Hematopoietic multipotent progenitor cell treated with erythropoietin and hydrocortisone succinate and interleukin-3 and kit ligand, for 17 days (in vitro differentiated cells): ENCODE results near the gene PHF2.

Experiments used
- DNase-seq: peaks from one replicate; pipeline ENCODE4 v3.0.0-alpha.2; 2015; ENCODE audit warnings: low spot score

PHF2 gene

DNA sequence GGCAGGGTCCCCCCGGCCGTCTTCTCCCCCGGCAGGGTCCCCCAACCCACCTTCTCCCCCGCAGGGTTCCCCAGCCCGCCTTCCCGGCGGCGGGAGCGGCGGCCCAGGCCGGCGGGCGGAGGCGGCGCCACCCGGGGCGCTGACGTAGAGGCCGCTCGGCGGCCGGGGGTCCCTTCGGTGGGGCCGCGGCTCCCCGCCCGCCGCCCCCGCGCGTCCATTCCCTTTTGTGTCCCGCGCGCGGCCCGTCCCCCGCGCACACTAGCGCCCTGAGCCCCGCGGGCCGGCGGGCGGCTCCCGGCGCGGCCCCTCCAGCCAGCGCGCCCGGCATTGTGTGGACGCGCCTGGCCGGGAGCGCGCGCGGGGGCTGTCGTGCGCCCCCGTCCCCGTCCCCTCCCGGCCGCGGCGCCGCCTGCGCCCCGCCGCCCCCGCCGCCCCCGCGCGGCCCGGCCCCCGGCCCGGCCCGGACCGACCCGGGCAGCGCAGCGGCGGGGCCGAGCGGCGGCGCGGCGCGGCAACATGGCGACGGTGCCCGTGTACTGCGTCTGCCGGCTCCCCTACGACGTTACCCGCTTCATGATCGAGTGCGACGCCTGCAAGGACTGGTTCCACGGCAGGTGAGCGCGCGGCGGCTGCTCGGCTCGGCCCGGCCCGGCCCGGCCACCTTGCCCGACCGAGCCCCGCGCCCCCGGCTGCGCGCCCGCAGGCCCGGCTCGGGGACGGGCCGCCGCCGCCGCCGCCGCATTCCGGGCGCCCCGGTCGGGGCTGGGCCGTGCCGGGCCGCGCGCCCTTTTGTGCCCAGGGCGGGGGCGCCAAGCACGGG lies at the start of gene PHF2:
Gene PHF2, plus strand, starts transcription at position 327 of the 820 bp plus-strand sequence. Its CDS starts 190 bp downstream, at position 517.
- DNase-seq = peak; percentile 7

DNA sequence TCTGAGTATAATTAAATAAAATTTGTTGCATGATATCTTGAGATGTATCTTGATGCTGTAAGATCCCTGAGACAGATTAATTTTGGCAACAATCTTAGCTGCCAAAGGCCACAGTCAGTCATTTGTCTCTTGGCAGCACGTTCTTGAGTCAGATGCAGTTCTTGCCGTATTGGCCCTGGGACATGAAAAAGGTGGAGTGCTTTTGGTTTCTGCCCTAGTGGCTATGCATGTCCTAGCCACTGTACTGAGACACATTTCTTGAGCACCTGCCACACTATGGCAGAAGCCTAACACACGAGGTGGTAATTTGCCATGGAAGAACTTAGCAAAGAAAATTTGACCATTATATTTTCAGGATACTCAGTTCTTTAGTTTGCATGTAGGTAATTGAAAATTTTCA lies 45.0 kb upstream of the PHF2 start:
- no peak for DNase-seq

GRCh38 chr9:93532141-93532540 lies 44.2 kb upstream of the PHF2 start:
- DNase-seq = no peak

- DNase-seq = no peak
Measured at GRCh38 chr9:93533863-93534262, 42.5 kb upstream of the PHF2 start.

DNA sequence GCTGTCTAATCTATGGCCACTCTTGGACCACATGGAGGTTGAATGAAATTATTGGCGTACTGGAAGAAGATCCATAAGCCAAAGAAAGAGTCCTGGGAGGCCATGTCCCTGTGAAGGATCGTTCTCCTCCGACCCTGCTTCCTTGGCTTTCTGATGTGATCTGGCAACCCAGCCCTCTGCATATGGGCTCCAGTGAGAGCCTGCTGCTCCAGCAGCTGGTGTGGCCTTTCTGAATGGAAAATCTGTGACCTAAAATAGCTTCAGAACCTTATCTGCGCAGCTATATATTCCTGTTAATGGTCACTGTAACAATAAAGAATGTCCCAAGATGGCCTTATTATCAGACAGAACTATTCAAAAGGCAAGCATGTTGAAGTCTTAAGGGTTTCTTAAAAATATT lies 40.2 kb upstream of the PHF2 start:
- DNase-seq = no peak

GRCh38 chr9:93536874-93537273 lies 39.5 kb upstream of the PHF2 start:
- DNase-seq = no peak

- no peak for DNase-seq
Measured at GRCh38 chr9:93540305-93540704, 36.1 kb upstream of the PHF2 start.

DNA sequence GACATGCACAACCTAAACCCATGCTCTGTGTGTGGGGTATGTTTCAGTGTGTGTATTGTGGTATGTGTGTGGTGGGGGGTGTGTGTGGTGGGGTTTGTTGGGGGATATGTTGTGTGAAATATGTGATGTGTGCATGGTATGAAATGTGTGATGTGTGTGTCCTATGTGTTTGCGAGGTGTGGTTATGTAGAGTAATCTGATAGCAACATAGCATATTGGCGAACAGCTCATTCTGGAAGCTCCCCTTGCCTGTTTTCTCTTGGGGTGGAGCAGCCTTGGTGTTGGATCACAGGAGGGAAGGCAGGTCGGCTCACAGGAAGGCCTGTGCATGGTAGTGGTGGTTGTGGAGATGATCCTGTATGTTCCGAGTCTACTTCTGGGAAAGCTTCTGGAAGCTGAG lies 35.4 kb upstream of the PHF2 start:
- no peak for DNase-seq

DNA sequence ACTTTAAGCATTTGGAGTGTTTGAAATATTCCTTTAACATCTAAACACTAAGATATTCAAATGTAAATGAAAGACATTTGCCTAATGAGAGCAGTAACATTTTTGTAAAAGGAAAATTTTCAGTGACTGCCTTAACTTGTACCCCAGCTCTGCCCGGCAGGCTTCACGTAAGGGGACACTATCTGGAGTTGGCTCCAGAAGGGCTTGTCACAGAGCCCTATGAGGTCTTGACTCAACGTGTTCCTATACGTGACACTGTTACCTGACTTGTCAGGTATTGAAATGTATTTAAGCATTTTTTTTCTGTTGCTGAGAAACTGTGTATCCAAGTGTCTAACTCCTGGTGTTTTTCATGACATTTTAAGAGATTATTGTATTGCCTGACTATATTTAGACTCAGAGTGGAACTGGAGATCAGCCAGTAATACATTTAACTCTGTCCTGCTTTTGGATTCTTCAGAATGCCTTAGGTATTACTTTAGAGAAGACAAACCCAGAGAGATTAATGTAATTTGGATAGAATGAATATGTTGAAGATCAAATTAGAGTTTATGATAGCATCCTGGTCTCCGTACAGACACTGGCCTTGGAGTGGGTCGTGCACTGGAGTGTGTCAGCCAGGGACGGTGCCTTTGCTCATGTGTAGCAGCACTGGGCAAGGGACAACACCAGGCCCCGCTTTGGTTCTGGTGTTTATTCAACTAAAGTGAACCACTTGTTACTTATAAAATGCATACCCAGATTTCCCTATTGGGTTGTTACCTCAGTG lies 34.6 kb upstream of the PHF2 start:
- DNase-seq = no peak

GRCh38 chr9:93543117-93543516 lies 33.3 kb upstream of the PHF2 start:
- DNase-seq = no peak

DNA sequence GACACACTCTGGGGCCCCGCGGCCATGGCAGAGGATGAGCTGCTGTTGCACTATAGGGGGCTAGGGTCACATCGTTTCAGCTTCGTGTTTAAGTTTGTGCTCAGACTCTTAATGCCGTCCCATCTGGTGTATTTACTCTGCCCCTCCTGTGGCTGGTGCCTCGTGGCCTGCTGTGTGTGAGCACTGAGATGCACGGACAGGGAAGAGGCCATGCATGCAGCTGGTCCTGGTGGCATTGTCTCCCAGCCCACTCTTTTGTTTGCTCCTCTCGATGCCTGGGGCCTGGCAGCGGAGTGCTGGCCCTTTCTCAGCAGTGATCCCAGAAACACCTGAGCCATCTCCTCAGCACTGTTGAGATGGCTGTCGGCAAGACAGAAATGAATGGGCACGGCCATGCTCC lies 30.0 kb upstream of the PHF2 start:
- DNase-seq = no peak

- DNase-seq = no peak
Measured at GRCh38 chr9:93549611-93550010, 26.8 kb upstream of the PHF2 start.

DNA sequence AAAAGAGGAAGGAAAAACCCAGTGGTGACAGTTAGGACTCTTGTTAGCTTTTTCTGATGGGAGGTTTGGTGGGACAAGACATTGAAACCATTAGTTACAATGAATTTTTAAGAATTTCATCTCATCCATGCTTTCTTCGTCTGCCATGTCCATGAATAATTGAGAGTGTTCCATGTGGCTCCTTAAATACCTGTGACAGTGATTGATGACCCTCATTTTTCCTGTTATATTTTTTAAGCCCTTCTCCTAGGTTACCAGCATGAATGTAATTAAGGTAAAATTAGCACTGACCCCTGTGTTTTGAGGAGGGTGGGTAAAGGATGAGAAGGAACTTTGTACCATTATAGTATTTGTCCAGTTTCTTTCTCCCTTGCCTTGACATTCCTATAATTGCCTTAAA lies 23.5 kb upstream of the PHF2 start:
- DNase-seq = no peak

DNA sequence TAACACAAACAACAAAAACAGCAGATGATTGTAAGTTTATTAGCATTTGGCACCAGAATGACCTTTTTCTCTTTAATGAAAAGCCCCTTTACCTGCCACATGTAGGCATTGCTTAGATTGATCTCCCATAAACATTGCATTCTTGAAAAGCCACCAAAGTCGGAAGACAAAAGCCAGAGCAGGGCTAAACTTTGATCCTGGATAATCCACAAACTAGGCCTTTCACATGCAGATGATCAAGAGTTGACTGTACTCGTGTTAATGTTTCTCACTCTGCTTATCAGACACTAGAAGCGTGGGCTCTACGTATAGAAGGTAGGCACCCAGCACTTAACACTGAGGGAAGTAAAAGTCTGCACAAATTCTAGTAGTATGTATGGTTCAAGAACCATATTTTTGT lies 21.0 kb upstream of the PHF2 start:
- no peak for DNase-seq

DNA sequence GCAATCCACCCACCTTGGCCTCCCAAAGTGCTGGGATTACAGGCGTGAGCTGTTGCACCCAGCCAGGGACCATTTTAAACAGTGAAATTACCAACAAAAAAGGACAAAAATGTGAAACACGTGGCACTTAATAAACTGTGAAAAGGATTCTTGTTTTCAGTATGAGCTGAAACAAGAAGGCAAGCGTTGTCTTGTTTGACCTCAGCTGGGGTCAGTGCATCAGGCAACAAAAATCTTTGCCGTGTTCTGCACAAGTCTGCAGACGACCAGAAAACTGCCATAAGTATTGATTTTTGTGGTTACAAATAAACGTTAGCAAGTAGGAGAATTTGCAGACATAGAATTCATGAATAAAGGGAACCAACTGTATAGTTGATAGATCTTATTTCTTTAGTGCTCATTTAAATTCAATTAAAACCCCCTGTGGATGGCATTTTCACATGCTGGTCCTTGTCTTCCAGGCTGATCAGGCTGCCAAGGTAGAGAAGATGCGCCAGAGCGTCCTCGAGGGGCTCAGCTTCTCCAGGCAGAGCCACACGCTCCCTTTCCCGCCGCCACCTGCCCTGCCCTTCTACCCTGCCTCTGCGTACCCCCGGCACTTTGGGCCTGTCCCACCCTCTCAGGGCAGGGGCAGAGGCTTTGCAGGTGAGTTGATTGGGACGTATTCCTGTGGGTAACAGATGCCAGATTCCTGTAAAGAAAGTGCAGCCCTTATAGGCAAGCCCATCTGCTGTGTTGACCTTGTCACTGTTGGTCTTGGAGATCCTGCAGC lies 18.8 kb upstream of the PHF2 start:
- DNase-seq = no peak

GRCh38 chr9:93558503-93558902 lies 17.9 kb upstream of the PHF2 start:
- DNase-seq = no peak

DNA sequence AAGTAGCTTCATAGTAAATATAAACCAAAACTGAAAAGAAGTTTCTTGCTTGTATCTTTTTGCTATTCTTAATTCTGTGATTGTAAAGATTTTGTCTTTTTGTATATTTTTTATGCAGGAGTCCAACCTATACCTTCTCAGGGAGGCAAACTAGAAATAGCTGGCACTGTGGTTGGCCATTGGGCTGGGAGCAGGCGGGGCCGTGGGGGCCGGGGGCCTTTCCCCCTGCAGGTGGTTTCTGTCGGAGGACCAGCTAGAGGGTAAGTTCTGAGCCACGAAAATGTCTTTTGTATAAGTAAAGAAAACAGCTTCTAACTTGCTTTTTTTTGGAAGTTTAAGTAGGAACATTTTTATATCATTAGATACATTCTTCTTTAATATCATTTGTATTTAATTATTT lies 15.4 kb upstream of the PHF2 start:
- DNase-seq = no peak

DNA sequence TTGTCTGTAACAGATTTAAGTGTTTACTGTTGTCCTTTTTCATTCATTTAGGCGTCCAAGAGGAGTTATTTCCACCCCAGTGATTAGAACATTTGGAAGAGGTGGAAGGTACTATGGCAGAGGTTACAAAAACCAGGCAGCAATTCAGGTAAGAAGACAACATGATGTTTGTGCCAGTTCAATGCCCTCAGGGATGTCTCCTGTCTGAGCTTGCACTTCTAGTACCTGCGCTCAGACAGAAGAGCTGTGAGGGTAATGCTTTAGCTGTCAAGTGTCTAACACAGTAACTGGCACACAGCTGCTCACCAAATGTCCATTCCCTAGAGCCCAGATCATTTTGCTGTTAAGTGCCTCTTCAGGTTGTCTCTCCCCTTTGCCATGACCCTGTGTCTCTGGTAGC lies 14.2 kb upstream of the PHF2 start:
- DNase-seq = no peak

DNA sequence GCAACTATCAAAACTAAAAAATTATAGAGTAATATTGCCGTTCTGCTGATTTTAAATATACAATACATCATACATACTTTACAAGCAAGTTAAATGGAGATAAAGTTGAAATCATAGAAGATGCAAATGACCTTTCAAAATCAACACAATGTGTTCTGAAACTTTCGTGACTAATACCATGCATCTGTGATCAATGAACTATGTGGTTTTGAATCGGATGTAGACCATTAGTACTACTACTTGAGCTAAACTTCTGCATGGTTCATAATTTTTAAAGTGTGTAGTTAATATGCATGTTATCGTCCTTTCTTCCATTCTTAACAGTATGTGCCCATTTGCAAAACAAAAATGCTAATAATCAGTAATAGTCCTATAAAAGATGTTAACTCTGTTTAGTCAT lies 11.3 kb upstream of the PHF2 start:
- DNase-seq = no peak

DNA sequence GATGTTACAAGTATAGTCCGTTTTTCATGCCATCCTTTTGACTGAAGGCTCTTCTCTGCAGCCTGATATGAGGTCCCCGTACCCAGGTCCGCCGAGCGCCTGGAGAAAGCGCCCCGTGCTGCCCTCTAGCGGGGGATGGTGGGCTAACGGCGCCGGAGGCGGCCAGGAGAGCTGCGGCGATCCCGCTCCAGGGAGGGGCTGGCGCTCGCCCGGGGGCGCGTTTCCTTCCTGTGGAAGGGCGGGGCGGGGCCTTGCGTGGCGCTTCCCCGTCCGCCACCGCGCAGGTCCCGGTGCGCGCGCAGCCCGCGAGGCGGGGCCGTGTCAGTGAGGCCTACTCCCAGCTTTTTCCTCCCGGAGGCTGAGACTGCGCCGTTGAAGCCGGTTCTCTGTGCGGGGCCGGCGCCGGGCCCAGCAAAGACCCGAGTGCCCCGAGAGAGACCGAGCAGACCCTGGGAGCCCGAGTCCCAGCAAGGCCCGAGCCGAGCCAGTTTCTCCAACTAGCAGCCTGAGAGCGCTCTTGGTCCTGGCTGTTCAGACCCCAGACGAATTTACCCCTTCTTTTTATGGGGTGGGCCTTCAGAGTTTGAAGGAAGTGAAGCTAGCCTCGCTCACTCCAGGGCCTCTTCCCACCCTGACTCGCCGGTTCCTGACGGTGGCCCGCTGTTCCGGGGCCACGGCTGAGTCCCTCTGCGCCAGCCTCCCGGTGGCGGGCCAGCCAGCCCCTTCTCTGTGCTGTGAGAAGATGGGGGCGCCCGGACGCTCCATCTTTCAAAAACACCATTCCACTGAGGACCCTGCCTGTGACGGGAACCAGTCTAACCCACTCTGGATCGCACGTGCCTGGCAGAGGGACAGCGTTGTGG lies 9.7 kb upstream of the PHF2 start:
- peak; percentile 97 for DNase-seq

GRCh38 chr9:93567271-93567959 lies 9.0 kb upstream of the PHF2 start:
- DNase-seq = no peak
